Coronary artery (tissue), 2 donors: ENCODE data around the gene RNF223.
A peak's percentile ranks its signal among the peaks of the same experiment; 100 is the strongest.

Source experiments
- DNase-seq: peaks from one replicate; pipeline ENCODE4 v3.0.0-alpha.2; 2017; ENCODE audit warnings: low spot score
- H3K27ac ChIP-seq, 2 donors: fragments of 200-600 bp; sonication (generic); one replicate each; pipeline ENCODE4 v1.5.1; 2016 to 2019
- H3K4me3 ChIP-seq: fragments of 200-600 bp; sonication (generic); 2 replicates; pipeline ENCODE4 v1.5.1; 2016; ENCODE audit warnings: mild to moderate bottlenecking, moderate library complexity
- TF ChIP-seq, protein P1 (sequence below): fragments of 200-600 bp; sonication (generic); IDR thresholded peaks from one replicate; pipeline ENCODE4 v1.5.1; 2019; ENCODE audit warnings: antibody characterized with exemption

RNF223 gene

GRCh38 chr1:1088801-1089680, 14.9 kb upstream of the RNF223 start:
- Histone ChIP-seq H3K27ac (no peak overlapping the region), H3K4me3 (no peak overlapping the region)
- DNase-seq = peak; percentile 55
- TF ChIP-seq, protein P1, sequence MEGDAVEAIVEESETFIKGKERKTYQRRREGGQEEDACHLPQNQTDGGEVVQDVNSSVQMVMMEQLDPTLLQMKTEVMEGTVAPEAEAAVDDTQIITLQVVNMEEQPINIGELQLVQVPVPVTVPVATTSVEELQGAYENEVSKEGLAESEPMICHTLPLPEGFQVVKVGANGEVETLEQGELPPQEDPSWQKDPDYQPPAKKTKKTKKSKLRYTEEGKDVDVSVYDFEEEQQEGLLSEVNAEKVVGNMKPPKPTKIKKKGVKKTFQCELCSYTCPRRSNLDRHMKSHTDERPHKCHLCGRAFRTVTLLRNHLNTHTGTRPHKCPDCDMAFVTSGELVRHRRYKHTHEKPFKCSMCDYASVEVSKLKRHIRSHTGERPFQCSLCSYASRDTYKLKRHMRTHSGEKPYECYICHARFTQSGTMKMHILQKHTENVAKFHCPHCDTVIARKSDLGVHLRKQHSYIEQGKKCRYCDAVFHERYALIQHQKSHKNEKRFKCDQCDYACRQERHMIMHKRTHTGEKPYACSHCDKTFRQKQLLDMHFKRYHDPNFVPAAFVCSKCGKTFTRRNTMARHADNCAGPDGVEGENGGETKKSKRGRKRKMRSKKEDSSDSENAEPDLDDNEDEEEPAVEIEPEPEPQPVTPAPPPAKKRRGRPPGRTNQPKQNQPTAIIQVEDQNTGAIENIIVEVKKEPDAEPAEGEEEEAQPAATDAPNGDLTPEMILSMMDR = no peak

DNA sequence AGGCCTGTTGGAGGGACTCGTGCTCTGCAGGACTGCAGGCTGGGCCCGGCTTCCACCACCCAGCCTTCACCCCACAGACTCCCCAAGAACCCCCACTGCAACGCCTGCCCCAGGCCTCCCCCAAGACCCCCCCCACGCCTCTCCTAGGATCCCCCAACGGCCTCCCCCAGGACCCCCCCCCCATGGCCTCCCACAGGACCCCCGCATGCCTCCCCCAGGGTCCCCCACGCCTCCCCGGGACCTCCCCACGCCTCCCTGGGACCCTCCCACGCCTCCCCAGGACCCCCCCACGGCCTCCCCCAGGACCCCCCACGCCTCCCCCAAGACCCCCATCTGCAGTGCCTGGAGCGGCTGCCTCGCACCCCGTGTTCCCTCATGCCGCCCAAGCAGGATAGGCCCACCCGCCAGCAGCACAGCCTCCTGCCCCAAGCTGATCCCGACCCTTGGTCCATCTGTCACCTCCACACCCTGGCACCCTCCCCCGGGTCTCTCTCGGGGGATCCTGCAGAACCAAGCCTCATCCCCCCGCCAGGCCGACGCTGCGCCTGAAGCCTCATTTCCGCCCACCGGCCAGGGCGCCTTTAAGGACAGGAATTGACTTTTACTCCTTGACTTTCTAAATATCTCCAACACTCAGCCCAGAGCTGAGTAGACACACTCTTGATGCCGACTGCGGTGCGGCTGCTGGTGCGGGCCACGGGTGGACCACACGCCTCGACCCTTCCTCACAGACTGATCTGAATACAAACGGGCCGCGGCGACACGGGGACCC, 14.1 kb upstream of the RNF223 start:
- TF ChIP-seq, protein P1 = no peak
- no peak overlapping the region for H3K4me3 ChIP-seq
- no peak for DNase-seq
- H3K27ac ChIP-seq = no peak overlapping the region

DNA sequence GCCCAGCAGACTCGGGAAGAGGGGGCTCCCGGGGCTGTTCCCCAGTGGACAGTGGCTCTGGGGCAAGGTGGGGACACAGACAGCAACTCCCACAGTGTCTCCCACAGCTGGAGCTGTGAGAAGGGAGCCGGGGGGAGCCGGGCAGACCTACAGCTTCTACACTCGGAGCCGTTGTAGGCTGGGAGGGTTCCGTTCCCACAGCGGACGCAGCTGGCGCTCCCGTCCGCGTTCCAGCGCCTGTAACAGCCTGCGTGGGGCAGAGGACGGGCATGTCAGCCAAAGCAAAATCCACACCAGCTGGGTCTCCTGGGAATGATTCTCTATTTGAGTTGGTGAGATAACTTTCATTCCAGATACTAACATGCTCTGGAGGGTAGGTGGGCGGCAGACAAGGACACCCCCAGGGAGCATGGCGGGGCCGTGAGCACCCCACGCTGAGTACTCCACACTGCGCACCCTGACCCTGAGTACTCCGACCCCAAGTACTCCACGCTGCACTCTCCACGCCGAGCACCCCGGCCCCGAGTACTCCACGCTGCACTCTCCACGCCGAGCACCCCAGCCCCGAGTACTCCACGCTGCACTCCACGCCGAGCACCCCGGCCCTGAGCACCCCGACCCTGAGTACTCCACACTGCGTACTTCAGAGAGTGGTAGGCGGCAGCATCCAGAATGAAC, 13.4 kb upstream of the RNF223 start:
- peak; percentile 60 for DNase-seq
- Histone ChIP-seq H3K4me3 (no peak overlapping the region), H3K27ac (no peak overlapping the region)
- TF ChIP-seq, protein P1 = no peak

DNA sequence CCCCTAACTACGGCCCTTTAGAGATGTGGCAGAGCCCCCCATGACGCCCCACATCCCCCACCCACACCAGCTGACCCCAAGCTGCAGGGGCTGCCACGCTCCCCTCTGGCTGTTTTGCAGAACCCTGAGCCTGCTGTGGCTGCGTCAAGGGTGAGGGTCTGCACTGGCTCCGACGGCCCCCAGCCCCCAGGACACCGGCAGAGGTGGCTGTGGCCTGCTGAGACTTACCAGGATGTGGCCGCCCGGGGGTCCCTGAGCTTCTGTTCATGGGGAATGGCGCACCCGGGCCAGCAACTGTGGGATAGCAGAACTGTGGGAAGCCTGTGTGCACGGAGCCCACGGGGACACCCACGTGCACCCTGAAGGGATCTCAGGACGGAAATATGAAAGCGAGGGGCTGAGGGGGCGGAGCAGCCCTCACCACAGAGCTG, 12.8 kb upstream of the RNF223 start:
- peak; percentile 62 for DNase-seq
- Histone ChIP-seq H3K4me3 (no peak overlapping the region), H3K27ac (no peak overlapping the region)
- TF ChIP-seq, protein P1 = no peak

DNA sequence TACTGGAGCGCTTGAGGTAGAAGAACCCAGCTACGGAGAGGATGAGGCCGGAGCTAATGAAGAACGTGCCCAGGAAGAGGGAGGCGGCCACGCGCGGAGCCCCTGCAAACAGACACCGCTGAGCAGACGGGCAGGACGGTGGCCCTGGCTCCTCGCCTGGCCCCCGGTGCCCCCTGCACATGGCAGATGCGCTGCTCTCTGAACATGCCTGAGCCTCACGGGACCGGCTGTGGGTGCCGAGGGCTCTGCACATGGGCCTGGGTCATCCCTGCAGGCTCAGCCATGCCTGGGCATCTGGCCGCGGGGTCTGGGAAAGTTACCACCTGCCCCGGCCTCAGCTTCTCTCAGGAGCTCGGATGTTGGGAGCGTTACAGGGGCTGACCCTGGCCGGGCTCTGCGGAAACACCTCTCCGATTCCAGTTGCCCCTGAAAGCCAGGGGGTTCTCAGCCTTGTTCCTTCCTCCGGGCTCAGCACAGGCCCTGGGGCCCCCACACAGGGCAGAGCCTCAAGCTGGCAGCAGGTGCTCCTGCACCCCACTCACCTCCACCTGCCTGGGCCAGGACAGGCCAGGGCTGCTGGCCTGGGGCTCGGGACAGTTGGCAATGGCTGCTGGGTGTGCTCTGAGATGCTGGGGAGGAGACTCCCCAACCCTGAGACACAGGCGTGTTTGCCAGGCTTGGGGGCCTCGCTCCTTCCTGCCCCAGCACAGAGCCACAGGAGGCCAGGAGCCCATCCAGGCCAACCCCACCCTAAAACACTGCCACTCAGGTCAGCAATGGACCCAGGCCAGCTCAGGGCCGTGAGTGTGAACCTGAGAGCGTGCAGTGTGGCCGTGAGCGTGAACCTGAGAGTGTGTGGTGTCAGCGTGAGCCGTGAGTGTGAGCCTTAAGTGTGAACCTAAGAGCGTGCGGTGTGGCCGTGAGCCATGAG, 12.1 kb upstream of the RNF223 start:
- DNase-seq = peak; percentile 68
- no peak overlapping the region for H3K4me3 ChIP-seq
- no peak overlapping the region for H3K27ac ChIP-seq
- TF ChIP-seq, protein P1 = no peak

- Histone ChIP-seq H3K27ac (no peak overlapping the region), H3K4me3 (no peak overlapping the region)
- TF ChIP-seq, protein P1 = no peak
- peak; percentile 71 for DNase-seq
Observed at GRCh38 chr1:1085171-1085841, 11.2 kb upstream of the RNF223 start.
